IMR-90 (cell line): ENCODE results near the gene PLXDC2. TPM values are rescaled to one million over a fixed set of nuclear protein-coding genes. Genes with fewer than 3 reads are reported as not detected.

ENCODE experiments used
- ATAC-seq: fragments of 200-7000 bp; cut with Tn5 transposase; 2 replicates; pipeline ENCODE4 v1.9.1; 2020; ENCODE audit warnings: low read depth, mild to moderate bottlenecking, moderate library complexity
- BruUV-seq: library from RNA; stranded (reverse); fragments of 400-500 nt; replicated peaks from 2 replicates; lab custom pipeline; 2021; lab: Mats Ljungman, UMichigan
- CTCF ChIA-PET: fragments of 300-600 bp; formaldehyde crosslinking; extraction: SDS; loops from one replicate; lab custom pipeline; 2021; ENCODE audit warnings: antibody characterized with exemption; lab: Yijun Ruan, JAX
- POLR2A ChIA-PET: fragments of 300-600 bp; sonication (Branson Sonifier 250); formaldehyde crosslinking; loops from one replicate; lab custom pipeline; 2022; ENCODE audit warnings: antibody characterized with exemption; ENCODE audit not compliant: unreplicated experiment; lab: Charles Lee
- DNase-seq: peaks from one replicate; pipeline ENCODE4 v3.0.0; 2013
- H2AFZ ChIP-seq: replicated peaks from 2 replicates; pipeline ENCODE3; 2013; ENCODE audit warnings: low read length, mild to moderate bottlenecking; ENCODE audit not compliant: poor library complexity
- H2AK5ac ChIP-seq: 2 replicates; pipeline ENCODE4 v1.6.1; 2013; ENCODE audit warnings: low read depth, low read length, inconsistent platforms
- H2AK9ac ChIP-seq: replicated peaks from 2 replicates; pipeline ENCODE3; 2013; ENCODE audit warnings: mild to moderate bottlenecking, low read depth, low read length, moderate library complexity; ENCODE audit not compliant: poor library complexity
- H2BK120ac ChIP-seq: 2 replicates; pipeline ENCODE4 v1.6.1; 2013; ENCODE audit warnings: low read depth, low read length, inconsistent platforms
- H2BK15ac ChIP-seq: 3 replicates; pipeline ENCODE4 v1.6.1; 2013; ENCODE audit warnings: low read depth, low read length, inconsistent platforms
- H2BK20ac ChIP-seq: 2 replicates; pipeline ENCODE4 v1.6.1; 2013; ENCODE audit warnings: low read depth, mild to moderate bottlenecking, inconsistent platforms, low read length, moderate library complexity
- H2BK5ac ChIP-seq: 2 replicates; pipeline ENCODE4 v1.6.1; 2013; ENCODE audit warnings: mild to moderate bottlenecking, low read depth, low read length, inconsistent platforms; ENCODE audit not compliant: poor library complexity, severe bottlenecking
- H3K14ac ChIP-seq: replicated peaks from 2 replicates; pipeline ENCODE4 v1.6.1; 2013; ENCODE audit warnings: low read depth, low read length, inconsistent platforms
- H3K18ac ChIP-seq: 2 replicates; pipeline ENCODE4 v1.6.1; 2013; ENCODE audit warnings: low read depth, low read length, control low read depth
- H3K23ac ChIP-seq: 2 replicates; pipeline ENCODE4 v1.6.1; 2013; ENCODE audit warnings: low read depth, low read length, inconsistent platforms
- H3K27ac ChIP-seq: 2 replicates; pipeline ENCODE4 v1.5.1; 2013; ENCODE audit warnings: mild to moderate bottlenecking, control low read depth, low read length; ENCODE audit not compliant: insufficient read depth
- H3K27me3 ChIP-seq: 2 replicates; pipeline ENCODE4 v1.6.1; 2013; ENCODE audit warnings: low read length; ENCODE audit not compliant: control insufficient read depth, insufficient read depth
- H3K36me3 ChIP-seq: 2 replicates; pipeline ENCODE4 v1.6.1; 2013; ENCODE audit warnings: low read length, mixed read lengths; ENCODE audit not compliant: control insufficient read depth, insufficient read depth
- H3K4ac ChIP-seq: 2 replicates; pipeline ENCODE4 v1.6.1; 2013; ENCODE audit warnings: low read depth, low read length, inconsistent platforms
- H3K4me1 ChIP-seq: 2 replicates; pipeline ENCODE4 v1.6.1; 2013; ENCODE audit warnings: low read length, mixed read lengths; ENCODE audit not compliant: control insufficient read depth, insufficient read depth
- H3K4me2 ChIP-seq: 2 replicates; pipeline ENCODE4 v1.6.1; 2013; ENCODE audit warnings: low read depth, mild to moderate bottlenecking, control low read depth, low read length, moderate library complexity
- H3K4me3 ChIP-seq: 2 replicates; pipeline ENCODE4 v1.5.1; 2013; ENCODE audit warnings: low read depth, mild to moderate bottlenecking, control low read depth, low read length, moderate library complexity; ENCODE audit not compliant: insufficient read depth
- H3K56ac ChIP-seq: 2 replicates; pipeline ENCODE4 v1.6.1; 2013; ENCODE audit warnings: low read length, inconsistent platforms; ENCODE audit not compliant: insufficient read depth; ENCODE audit errors: extremely low read depth
- H3K79me1 ChIP-seq, 2 experiments: 2 replicates each; pipeline ENCODE4 v1.6.1; 2013; ENCODE audit warnings: low read length in 2 of 2, inconsistent platforms in 1 of 2, low read depth in 1 of 2
- H3K9ac ChIP-seq: 2 replicates; pipeline ENCODE4 v1.6.1; 2013; ENCODE audit warnings: low read depth, low read length, control low read depth
- H3K9me1 ChIP-seq: 2 replicates; pipeline ENCODE4 v1.6.1; 2013; ENCODE audit warnings: low read length, inconsistent platforms; ENCODE audit not compliant: insufficient read depth
- H3K9me3 ChIP-seq: 2 replicates; pipeline ENCODE4 v1.6.1; 2013; ENCODE audit warnings: low read length; ENCODE audit not compliant: control insufficient read depth, insufficient read depth
- H4K20me1 ChIP-seq: 2 replicates; pipeline ENCODE4 v1.6.1; 2013; ENCODE audit warnings: low read length, inconsistent platforms; ENCODE audit not compliant: insufficient read depth
- H4K5ac ChIP-seq: 2 replicates; pipeline ENCODE4 v1.6.1; 2013; ENCODE audit warnings: mild to moderate bottlenecking, low read depth, low read length, control low read depth
- H4K8ac ChIP-seq, 2 experiments: 2 replicates each; pipeline ENCODE4 v1.6.1; 2013; ENCODE audit warnings: low read depth in 2 of 2, low read length in 2 of 2, control low read depth in 1 of 2, inconsistent platforms in 1 of 2
- H4K91ac ChIP-seq: 2 replicates; pipeline ENCODE4 v1.6.1; 2013; ENCODE audit warnings: low read depth, low read length, inconsistent platforms; ENCODE audit not compliant: insufficient read depth
- CHD1 ChIP-seq: IDR thresholded peaks from 2 replicates; pipeline ENCODE4 v1.6.1; 2012; ENCODE audit warnings: low read depth, low read length, improper control_type of control experiment
- MXI1 ChIP-seq: IDR thresholded peaks from 2 replicates; pipeline ENCODE4 v1.6.1; 2012; ENCODE audit warnings: low read depth, mild to moderate bottlenecking, low read length, moderate library complexity, borderline replicate concordance
- WGBS, 2 experiments: methylation state at CpG; one replicate each; pipeline versions ENCODE4 v1.1.5 to v1.1.7; 2013; ENCODE audit warnings: missing lambda C conversion rate in 2 of 2; ENCODE audit not compliant: insufficient read length in 1 of 2; ENCODE audit errors: extremely low coverage in 2 of 2; 5-methylcytosine and 5-hydroxymethylcytosine counted together
- dilution Hi-C: fragments of 300-500 bp; cut with HindIII; formaldehyde crosslinking; loops from one replicate; pipeline ENCODE4 v1.14.3; 2018; ENCODE audit warnings: low sequenced_read_pairs; ENCODE audit not compliant: unreplicated experiment
- in situ Hi-C: fragments of 300-500 bp; cut with MboI; formaldehyde crosslinking; loops from 3 replicates; pipeline ENCODE4 v1.14.3; 2019; ENCODE audit warnings: low sequenced_read_pairs, inconsistent platforms, mixed read lengths
- intact Hi-C: fragments of 100-400 bp; cut with micrococcal nuclease; formaldehyde crosslinking; loops from 2 replicates; pipeline ENCODE4 v1.10.0; 2022
- polyA plus RNA-seq, 3 experiments: library from polyadenylated mRNA; depleted of rRNA; stranded (reverse); fragments of >200 nt; gene quantifications; 2 replicates each; pipeline ENCODE4 v1.2.3, GENCODE V29; 2012; ENCODE audit warnings: low replicate concordance in 1 of 3
- total RNA-seq: library from RNA; depleted of rRNA; stranded (reverse); fragments of >200 nt; gene quantifications from 2 replicates; pipeline ENCODE4 v1.2.3, GENCODE V29; 2012

Gene PLXDC2
- total and polyA plus RNA-seq, 2 of the 4 experiments (the other 2 are of a cell fraction), result 3.2 to 6.1 TPM

DNA sequence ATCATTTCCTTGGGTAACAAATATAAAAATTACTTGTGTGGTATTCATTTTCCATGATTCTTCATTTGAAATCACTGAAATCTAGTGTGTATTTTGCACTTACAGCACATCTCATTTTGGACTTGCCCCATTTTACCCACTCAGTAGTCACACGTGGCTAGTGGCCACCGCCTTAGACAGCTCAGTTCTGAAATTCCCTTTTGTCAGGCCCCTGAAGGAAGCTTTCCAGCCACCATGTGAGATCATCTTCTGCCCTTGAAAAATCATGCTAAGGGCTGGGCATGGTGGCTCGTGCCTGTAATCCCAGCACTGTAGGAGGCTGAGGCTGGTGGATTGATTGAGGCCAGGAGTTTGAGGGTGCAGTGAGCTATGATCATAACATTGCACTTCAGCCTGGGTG, 79.3 kb downstream of the PLXDC2 start:
- no peak overlapping the region for H3K4me2 ChIP-seq
- H2BK20ac ChIP-seq, result no peak overlapping the region
- DNase-seq, result no peak
- H3K27me3 ChIP-seq, result no peaks in the 10 kb centered on the region
- no TSS peak for BruUV-seq
- no peak overlapping the region for H4K8ac ChIP-seq
- H2AK5ac ChIP-seq, result no peak overlapping the region
- no peak overlapping the region for H2BK15ac ChIP-seq
- no peaks in the 10 kb centered on the region for H3K79me1 ChIP-seq
- POLR2A ChIA-PET, result no interaction called here
- no peak overlapping the region for H2AFZ ChIP-seq
- H4K20me1 ChIP-seq, result no peaks in the 10 kb centered on the region
- H3K36me3 ChIP-seq, result no peaks in the 10 kb centered on the region
- ATAC-seq, result no peak
- no peak overlapping the region for H3K23ac ChIP-seq
- no peak overlapping the region for H3K18ac ChIP-seq
- H3K4me3 ChIP-seq, result no peak overlapping the region
- in situ Hi-C loops (no loop called here), intact Hi-C loops (no loop called here), dilution Hi-C loops (no loop called here)
- no peak for TF ChIP-seq MXI1
- no peak for TF ChIP-seq CHD1
- no peak overlapping the region for H2AK9ac ChIP-seq
- H4K91ac ChIP-seq, result no peak overlapping the region
- H3K14ac ChIP-seq, result no peak overlapping the region
- H3K4ac ChIP-seq, result no peak overlapping the region
- no peak overlapping the region for H3K27ac ChIP-seq
- no peak overlapping the region for H3K9ac ChIP-seq
- no peak overlapping the region for H2BK120ac ChIP-seq
- H2BK5ac ChIP-seq, result no peak overlapping the region
- no peak overlapping the region for H4K5ac ChIP-seq
- no peaks in the 10 kb centered on the region for H3K9me3 ChIP-seq
- WGBS, 2 experiments, result 93% methylated on average over 3 of the region's 3 CpGs; no CpG with 5 or more reads in 1 of the 2 experiments
- H3K9me1 ChIP-seq, result no peaks in the 10 kb centered on the region; the same call in 1 of the 2 replicates
- no peak overlapping the region for H3K56ac ChIP-seq
- H3K4me1 ChIP-seq, result no peaks in the 10 kb centered on the region
- CTCF ChIA-PET, result no interaction called here
